HG02970 (cell line): Measurements from ENCODE around the gene TSC1.
"Not testable (repeated sequence)": the region's sequence is repeated elsewhere in the genome, so short reads cannot be mapped to it uniquely, and the experiment has no call there.

Experiments used
- ATAC-seq: cut with Tn5 transposase; IDR thresholded peaks from one replicate; pipeline ENCODE4 v1.9.1; 2021; ENCODE audit warnings: mild to moderate bottlenecking, moderate library complexity, moderate number of reproducible peaks; ENCODE audit not compliant: unreplicated experiment, low FRiP score

The TSC1 gene

GRCh38 chr9:132944294-132945185 is at the start of gene TSC1:
Gene TSC1 (minus strand): TSS chr9:132944616. CDS start chr9:132928872, 15,744 bp downstream.
- peak; percentile 73 for ATAC-seq

GRCh38 chr9:132993511-132993939 is 49.1 kb upstream of the TSC1 start:
- no peak for ATAC-seq

- ATAC-seq = no peak
These were observed 47.2 kb upstream of the TSC1 start for GRCh38 chr9:132991351-132992300.

- no peak for ATAC-seq
These were observed 46.4 kb upstream of the TSC1 start for GRCh38 chr9:132990781-132991180.

GRCh38 chr9:132989998-132990557 is 45.7 kb upstream of the TSC1 start:
- ATAC-seq = not testable (repeated sequence)

- no peak for ATAC-seq
These were observed 45.1 kb upstream of the TSC1 start for GRCh38 chr9:132989414-132989996.

- ATAC-seq = no peak
These were observed 44.5 kb upstream of the TSC1 start for GRCh38 chr9:132989014-132989310.

GRCh38 chr9:132988244-132989013 is 44.0 kb upstream of the TSC1 start:
- no peak for ATAC-seq

- no peak for ATAC-seq
These were observed 42.5 kb upstream of the TSC1 start for GRCh38 chr9:132986640-132987620.

- no peak for ATAC-seq
These were observed 41.7 kb upstream of the TSC1 start for GRCh38 chr9:132986114-132986513.

GRCh38 chr9:132985489-132985888 is 41.1 kb upstream of the TSC1 start:
- no peak for ATAC-seq

- no peak for ATAC-seq
These were observed 40.6 kb upstream of the TSC1 start for GRCh38 chr9:132985071-132985350.

- no peak for ATAC-seq
These were observed 40.0 kb upstream of the TSC1 start for GRCh38 chr9:132984202-132985070.

- ATAC-seq = no peak
These were observed 39.2 kb upstream of the TSC1 start for GRCh38 chr9:132983491-132984201.

GRCh38 chr9:132982458-132982857 is 38.0 kb upstream of the TSC1 start:
- ATAC-seq = peak; percentile 50

- ATAC-seq = no peak
These were observed 35.7 kb upstream of the TSC1 start for GRCh38 chr9:132980157-132980556.

- no peak for ATAC-seq
These were observed 34.2 kb upstream of the TSC1 start, which contains the start of gene GFI1B for GRCh38 chr9:132978451-132979131. Gene GFI1B (plus strand): TSS chr9:132978694. CDS start chr9:132986679, 7,985 bp downstream.
